ENCODE data around the gene PTGER3. TPM values are rescaled to one million over a fixed set of nuclear protein-coding genes. Genes with fewer than 3 reads are reported as not detected.
A peak's percentile ranks its signal among the peaks of the same experiment; 100 is the strongest.
"Not testable (repeated sequence)": the region's sequence is repeated elsewhere in the genome, so short reads cannot be mapped to it uniquely, and the experiment has no call there.

PTGER3 gene
- total and polyA plus RNA-seq, 7 experiments from 2014 or later, result 0.07 to 4.3 (median 3.1) TPM; not detected in 3

GRCh38 chr1:70985278-70985677 lies 62.3 kb downstream of the PTGER3 start:
- H3K36me3 Mint-ChIP-seq; intact Hi-C loops (cut with micrococcal nuclease); H3K4me3 Mint-ChIP-seq; H3K4me1 Mint-ChIP-seq; ATAC-seq; H3K36me3 ChIP-seq (ENCODE audit: control insufficient read depth in 2 of 3, insufficient read depth in 3 of 3, low read length in 3 of 3); H3K4me3 ChIP-seq (ENCODE audit: low read length); CTCF ChIA-PET; H3K27me3 ChIP-seq (ENCODE audit: control insufficient read depth in 2 of 2, insufficient read depth in 2 of 2, low read length in 2 of 2); H3K27ac ChIP-seq (ENCODE audit: low read depth, low read length); POLR2A ChIA-PET; H3K9me3 ChIP-seq (ENCODE audit: control insufficient read depth in 2 of 3, low read length in 3 of 3); H3K4me1 ChIP-seq (ENCODE audit: control insufficient read depth in 2 of 2, insufficient read depth in 2 of 2, low read length in 2 of 2); H3K9me3 Mint-ChIP-seq; H3K27ac Mint-ChIP-seq; DNase-seq: not testable (repeated sequence)
- peaks cover 5 to 43% (median 29%) of the 10 kb centered on the region in 5 donors for H3K27me3 Mint-ChIP-seq

- Mint-ChIP-seq H3K36me3 (no peaks in the 10 kb centered on the region), H3K9me3 (no peaks in the 10 kb centered on the region), H3K27me3 (peaks cover 9 to 57% (median 38%) of the 10 kb centered on the region in 5 donors), H3K4me3 (no peak overlapping the region), H3K27ac (no peak overlapping the region), H3K4me1 (peaks cover 0 to 3% (median 0%) of the 10 kb centered on the region in 7 donors)
- Histone ChIP-seq H3K27me3 (ENCODE audit: control insufficient read depth in 2 of 2, insufficient read depth in 2 of 2, low read length in 2 of 2) (no peaks in the 10 kb centered on the region), H3K27ac (ENCODE audit: low read depth, low read length) (no peak overlapping the region), H3K9me3 (ENCODE audit: control insufficient read depth in 2 of 3, low read length in 3 of 3) (no peaks in the 10 kb centered on the region), H3K4me1 (ENCODE audit: control insufficient read depth in 2 of 2, insufficient read depth in 2 of 2, low read length in 2 of 2) (no peaks in the 10 kb centered on the region), H3K4me3 (ENCODE audit: low read length) (no peak overlapping the region), H3K36me3 (ENCODE audit: control insufficient read depth in 2 of 3, insufficient read depth in 3 of 3, low read length in 3 of 3) (no peaks in the 10 kb centered on the region)
- CTCF ChIA-PET, result no interaction called here
- intact Hi-C loops (cut with micrococcal nuclease), result no loop called here
- POLR2A ChIA-PET, result no interaction called here
- ATAC-seq (no peak), DNase-seq (no peak)
Measured at GRCh38 chr1:70980361-70980760, 67.3 kb downstream of the PTGER3 start.

GRCh38 chr1:70979881-70980280 lies 67.7 kb downstream of the PTGER3 start:
- no peaks in the 10 kb centered on the region for H3K4me1 ChIP-seq (ENCODE audit: control insufficient read depth in 2 of 2, insufficient read depth in 2 of 2, low read length in 2 of 2)
- no peak overlapping the region for H3K27ac ChIP-seq (ENCODE audit: low read depth, low read length)
- no peak overlapping the region for H3K27ac Mint-ChIP-seq
- no peak overlapping the region for H3K4me3 ChIP-seq (ENCODE audit: low read length)
- H3K36me3 ChIP-seq (ENCODE audit: control insufficient read depth in 2 of 3, insufficient read depth in 3 of 3, low read length in 3 of 3), result no peaks in the 10 kb centered on the region
- H3K9me3 ChIP-seq (ENCODE audit: control insufficient read depth in 2 of 3, low read length in 3 of 3), result no peaks in the 10 kb centered on the region
- ChIA-PET POLR2A (no interaction called here), CTCF (no interaction called here)
- H3K4me1 Mint-ChIP-seq, result peaks cover 0 to 3% (median 0%) of the 10 kb centered on the region in 7 donors
- peaks cover 0 to under 1% (median 0%) of the 10 kb centered on the region in 11 donors for H3K9me3 Mint-ChIP-seq
- intact Hi-C loops (cut with micrococcal nuclease), result no loop called here
- DNase-seq, result no peak
- H3K36me3 Mint-ChIP-seq, result no peaks in the 10 kb centered on the region
- H3K4me3 Mint-ChIP-seq, result no peak overlapping the region
- ATAC-seq, result peak; percentile 50
- peaks cover 9 to 57% (median 37%) of the 10 kb centered on the region in 5 donors for H3K27me3 Mint-ChIP-seq
- no peaks in the 10 kb centered on the region for H3K27me3 ChIP-seq (ENCODE audit: control insufficient read depth in 2 of 2, insufficient read depth in 2 of 2, low read length in 2 of 2)

GRCh38 chr1:70979313-70979712 lies 68.3 kb downstream of the PTGER3 start:
- H3K27me3 Mint-ChIP-seq, result peaks cover 9 to 61% (median 37%) of the 10 kb centered on the region in 5 donors
- H3K4me3 ChIP-seq (ENCODE audit: low read length), result no peak overlapping the region
- no peaks in the 10 kb centered on the region for H3K27me3 ChIP-seq (ENCODE audit: control insufficient read depth in 2 of 2, insufficient read depth in 2 of 2, low read length in 2 of 2)
- peak overlapping the region in 1 of 9 donors; percentile 23 for H3K27ac Mint-ChIP-seq
- no peak overlapping the region for H3K4me3 Mint-ChIP-seq
- H3K36me3 ChIP-seq (ENCODE audit: control insufficient read depth in 2 of 3, insufficient read depth in 3 of 3, low read length in 3 of 3), result no peaks in the 10 kb centered on the region
- CTCF ChIA-PET, result no interaction called here
- no peak overlapping the region for H3K27ac ChIP-seq (ENCODE audit: low read depth, low read length)
- DNase-seq (no peak), ATAC-seq (no peak)
- H3K9me3 Mint-ChIP-seq, result peaks cover 0 to 3% (median 0%) of the 10 kb centered on the region in 11 donors
- intact Hi-C loops (cut with micrococcal nuclease), result no loop called here
- POLR2A ChIA-PET, result no interaction called here
- no peaks in the 10 kb centered on the region for H3K9me3 ChIP-seq (ENCODE audit: control insufficient read depth in 2 of 3, low read length in 3 of 3)
- H3K36me3 Mint-ChIP-seq, result no peaks in the 10 kb centered on the region
- peaks cover 0 to 3% (median 0%) of the 10 kb centered on the region in 7 donors for H3K4me1 Mint-ChIP-seq
- H3K4me1 ChIP-seq (ENCODE audit: control insufficient read depth in 2 of 2, insufficient read depth in 2 of 2, low read length in 2 of 2), result no peaks in the 10 kb centered on the region

GRCh38 chr1:70978623-70979022 lies 69.0 kb downstream of the PTGER3 start:
- no peaks in the 10 kb centered on the region for H3K9me3 ChIP-seq (ENCODE audit: control insufficient read depth in 2 of 3, low read length in 3 of 3)

GRCh38 chr1:70977575-70977974 lies 70.0 kb downstream of the PTGER3 start:
- Mint-ChIP-seq H3K4me1 (peaks cover 0 to 3% (median 0%) of the 10 kb centered on the region in 7 donors), H3K4me3 (no peak overlapping the region), H3K9me3 (peaks cover 0 to 3% (median 0%) of the 10 kb centered on the region in 11 donors), H3K27me3 (peaks cover 6 to 52% (median 26%) of the 10 kb centered on the region in 5 donors), H3K27ac (no peak overlapping the region), H3K36me3 (no peaks in the 10 kb centered on the region)
- H3K27ac ChIP-seq (ENCODE audit: low read depth, low read length), result no peak overlapping the region
- H3K36me3 ChIP-seq (ENCODE audit: control insufficient read depth in 2 of 3, insufficient read depth in 3 of 3, low read length in 3 of 3), result no peaks in the 10 kb centered on the region
- no peaks in the 10 kb centered on the region for H3K27me3 ChIP-seq (ENCODE audit: control insufficient read depth in 2 of 2, insufficient read depth in 2 of 2, low read length in 2 of 2)
- DNase-seq (no peak), ATAC-seq (no peak)
- CTCF ChIA-PET, result no interaction called here
- no peak overlapping the region for H3K4me3 ChIP-seq (ENCODE audit: low read length)
- POLR2A ChIA-PET, result no interaction called here
- H3K4me1 ChIP-seq (ENCODE audit: control insufficient read depth in 2 of 2, insufficient read depth in 2 of 2, low read length in 2 of 2), result no peaks in the 10 kb centered on the region
- intact Hi-C loops (cut with micrococcal nuclease), result no loop called here
- no peaks in the 10 kb centered on the region for H3K9me3 ChIP-seq (ENCODE audit: control insufficient read depth in 2 of 3, low read length in 3 of 3)

More at GRCh38 chr1:70978623-70979022, 69.0 kb downstream of the PTGER3 start:
- intact Hi-C loops (cut with micrococcal nuclease), result no loop called here
- no peak overlapping the region for H3K27ac Mint-ChIP-seq
- Histone ChIP-seq H3K27ac (ENCODE audit: low read depth, low read length) (no peak overlapping the region), H3K4me1 (ENCODE audit: control insufficient read depth in 2 of 2, insufficient read depth in 2 of 2, low read length in 2 of 2) (no peaks in the 10 kb centered on the region), H3K27me3 (ENCODE audit: control insufficient read depth in 2 of 2, insufficient read depth in 2 of 2, low read length in 2 of 2) (no peaks in the 10 kb centered on the region), H3K36me3 (ENCODE audit: control insufficient read depth in 2 of 3, insufficient read depth in 3 of 3, low read length in 3 of 3) (no peaks in the 10 kb centered on the region), H3K4me3 (ENCODE audit: low read length) (no peak overlapping the region)
- DNase-seq (no peak), ATAC-seq (peak; percentile 34)
- H3K4me1 Mint-ChIP-seq, result peaks cover 0 to 3% (median 0%) of the 10 kb centered on the region in 7 donors
- H3K36me3 Mint-ChIP-seq, result no peaks in the 10 kb centered on the region
- ChIA-PET POLR2A (no interaction called here), CTCF (no interaction called here)
- H3K9me3 Mint-ChIP-seq, result peaks cover 0 to 3% (median 0%) of the 10 kb centered on the region in 11 donors
- no peak overlapping the region for H3K4me3 Mint-ChIP-seq
- peaks cover 7 to 61% (median 37%) of the 10 kb centered on the region in 5 donors for H3K27me3 Mint-ChIP-seq

- H3K4me3 ChIP-seq (ENCODE audit: low read length), result no peak overlapping the region
- Mint-ChIP-seq H3K4me3 (no peak overlapping the region), H3K36me3 (no peaks in the 10 kb centered on the region), H3K27me3 (peaks cover 6 to 48% (median 23%) of the 10 kb centered on the region in 5 donors), H3K27ac (no peak overlapping the region), H3K4me1 (peaks cover 0 to 3% (median 0%) of the 10 kb centered on the region in 7 donors), H3K9me3 (peaks cover 0 to 3% (median 0%) of the 10 kb centered on the region in 11 donors)
- H3K27ac ChIP-seq (ENCODE audit: low read depth, low read length), result no peak overlapping the region
- H3K9me3 ChIP-seq (ENCODE audit: control insufficient read depth in 2 of 3, low read length in 3 of 3), result no peaks in the 10 kb centered on the region
- no peaks in the 10 kb centered on the region for H3K4me1 ChIP-seq (ENCODE audit: control insufficient read depth in 2 of 2, insufficient read depth in 2 of 2, low read length in 2 of 2)
- ATAC-seq (no peak), DNase-seq (no peak)
- no peaks in the 10 kb centered on the region for H3K27me3 ChIP-seq (ENCODE audit: control insufficient read depth in 2 of 2, insufficient read depth in 2 of 2, low read length in 2 of 2)
- ChIA-PET CTCF (no interaction called here), POLR2A (no interaction called here)
- intact Hi-C loops (cut with micrococcal nuclease), result no loop called here
- no peaks in the 10 kb centered on the region for H3K36me3 ChIP-seq (ENCODE audit: control insufficient read depth in 2 of 3, insufficient read depth in 3 of 3, low read length in 3 of 3)
Measured at GRCh38 chr1:70977041-70977440, 70.6 kb downstream of the PTGER3 start.

Measured in naive thymus-derived CD4-positive, alpha-beta T cell (primary cell).